ENCODE results near the gene TNFRSF14.
"Not testable (repeated sequence)": the region's sequence is repeated elsewhere in the genome, so short reads cannot be mapped to it uniquely, and the experiment has no call there.

Gene TNFRSF14

DNA sequence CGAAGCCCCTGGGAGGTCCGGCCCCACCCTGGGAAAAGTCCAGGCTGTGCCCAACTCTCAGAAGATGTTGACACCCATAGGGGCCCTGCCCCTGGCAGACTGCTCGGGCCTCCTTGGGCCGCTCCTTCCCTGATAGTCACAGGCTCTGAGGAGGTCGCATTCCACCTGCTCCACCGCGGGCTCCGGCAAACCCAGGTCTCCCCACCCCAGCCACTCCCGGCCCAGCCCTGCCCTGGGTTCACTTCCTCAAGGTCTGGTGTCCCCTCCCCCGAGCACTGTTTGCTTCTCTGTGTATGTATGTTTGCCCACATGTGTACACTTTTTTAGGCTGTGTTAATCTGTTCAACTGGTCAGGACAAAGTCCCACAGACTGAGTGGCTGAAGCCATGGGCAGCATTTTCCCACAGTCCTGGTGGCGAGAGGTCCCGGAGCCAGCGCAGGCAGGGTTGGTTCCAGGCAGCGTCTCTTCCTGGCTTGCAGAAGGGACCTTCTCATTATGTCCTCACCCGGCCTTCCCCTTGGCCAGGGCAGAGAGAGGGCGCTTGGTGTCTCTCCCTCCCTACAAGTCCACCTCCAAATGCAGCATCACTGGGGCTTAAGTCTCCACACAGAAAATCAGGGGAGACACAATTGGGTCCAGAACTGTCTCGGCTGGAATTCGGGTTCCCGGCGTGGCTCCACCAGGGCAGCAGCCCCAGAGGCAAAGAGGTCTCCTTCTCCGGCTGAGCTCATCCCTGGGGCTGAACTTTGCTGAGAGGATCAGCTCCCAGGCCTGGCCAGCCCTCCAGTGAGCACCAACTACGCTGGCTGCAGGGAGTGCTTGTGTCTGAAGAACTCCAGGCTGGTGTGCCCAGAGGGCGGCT, 19.9 kb downstream of the TNFRSF14 start:
- Histone ChIP-seq H3K27me3 (ENCODE audit: control insufficient read depth in 1 of 2, insufficient read depth in 2 of 2, low read length in 2 of 2) (peaks cover 0 to 18% of the 10 kb centered on the region in 2 donors), H3K27ac (ENCODE audit: low read depth, low read length) (no peak overlapping the region), H3K9ac (ENCODE audit: low read length) (no peak overlapping the region), H3K9me3 (ENCODE audit: low read length) (no peaks in the 10 kb centered on the region), H3K4me1 (ENCODE audit: insufficient read depth, low read length) (no peaks in the 10 kb centered on the region), H3K36me3 (ENCODE audit: insufficient read depth, low read length) (no peaks in the 10 kb centered on the region), H3K4me3 (ENCODE audit: low read depth in 1 of 2, low read length in 2 of 2) (no peak overlapping the region)

DNA sequence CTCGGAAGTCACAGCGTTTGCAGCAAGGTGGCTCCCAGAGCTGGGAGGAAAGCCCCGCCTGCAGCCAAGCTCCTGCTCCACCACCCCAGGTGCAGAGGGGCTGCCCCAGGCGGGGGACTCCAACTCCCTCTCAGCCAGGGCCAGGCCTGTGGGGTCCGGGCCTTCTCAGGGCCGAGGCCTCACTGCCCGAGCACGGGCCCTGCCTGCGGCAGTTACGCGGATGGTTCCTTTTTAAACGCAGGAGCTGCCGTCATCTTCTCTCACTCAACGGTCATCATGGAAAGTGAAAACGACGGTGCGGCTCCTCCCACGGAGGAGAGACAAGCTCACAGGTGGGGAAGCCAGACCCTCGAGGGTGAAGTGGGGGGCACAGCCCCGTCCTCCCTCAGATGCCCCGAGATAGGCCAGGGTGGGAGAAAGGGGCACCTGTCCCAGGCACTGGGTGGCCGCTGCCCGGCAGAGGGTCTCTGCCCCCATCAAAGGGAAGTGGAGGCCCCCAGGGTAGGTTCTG, 21.4 kb downstream of the TNFRSF14 start:
- peaks cover 0 to 17% of the 10 kb centered on the region in 2 donors for H3K27me3 ChIP-seq (ENCODE audit: control insufficient read depth in 1 of 2, insufficient read depth in 2 of 2, low read length in 2 of 2)
- not testable (repeated sequence) for H3K4me3 ChIP-seq (ENCODE audit: low read depth in 1 of 2, low read length in 2 of 2); H3K9me3 ChIP-seq (ENCODE audit: low read length); H3K36me3 ChIP-seq (ENCODE audit: insufficient read depth, low read length); H3K4me1 ChIP-seq (ENCODE audit: insufficient read depth, low read length); H3K27ac ChIP-seq (ENCODE audit: low read depth, low read length); H3K9ac ChIP-seq (ENCODE audit: low read length)

DNA sequence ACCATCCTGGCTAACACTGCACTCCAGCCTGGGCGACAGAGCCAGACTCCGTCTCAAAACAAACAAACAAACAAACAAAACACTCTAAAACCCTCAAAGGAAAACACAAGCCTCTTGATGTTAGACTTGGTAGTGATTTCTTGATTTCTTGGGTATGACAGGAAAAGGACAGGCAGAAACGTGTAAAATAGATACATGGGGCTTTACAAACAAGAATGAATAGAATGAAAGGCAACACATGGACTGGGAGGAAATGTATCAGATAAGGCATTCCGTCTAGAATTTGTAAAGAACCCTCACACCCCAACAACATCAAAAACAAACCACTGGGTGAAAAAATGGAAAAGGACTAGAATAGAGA, 22.6 kb downstream of the TNFRSF14 start:
- peaks cover 0 to 17% of the 10 kb centered on the region in 2 donors for H3K27me3 ChIP-seq (ENCODE audit: control insufficient read depth in 1 of 2, insufficient read depth in 2 of 2, low read length in 2 of 2)
- H3K4me1 ChIP-seq (ENCODE audit: insufficient read depth, low read length): peaks cover 3% of the 10 kb centered on the region
- H3K27ac ChIP-seq (ENCODE audit: low read depth, low read length): no peak overlapping the region
- H3K36me3 ChIP-seq (ENCODE audit: insufficient read depth, low read length): no peaks in the 10 kb centered on the region
- H3K9ac ChIP-seq (ENCODE audit: low read length): no peak overlapping the region
- H3K9me3 ChIP-seq (ENCODE audit: low read length): no peaks in the 10 kb centered on the region
- H3K4me3 ChIP-seq (ENCODE audit: low read depth in 1 of 2, low read length in 2 of 2): no peak overlapping the region

DNA sequence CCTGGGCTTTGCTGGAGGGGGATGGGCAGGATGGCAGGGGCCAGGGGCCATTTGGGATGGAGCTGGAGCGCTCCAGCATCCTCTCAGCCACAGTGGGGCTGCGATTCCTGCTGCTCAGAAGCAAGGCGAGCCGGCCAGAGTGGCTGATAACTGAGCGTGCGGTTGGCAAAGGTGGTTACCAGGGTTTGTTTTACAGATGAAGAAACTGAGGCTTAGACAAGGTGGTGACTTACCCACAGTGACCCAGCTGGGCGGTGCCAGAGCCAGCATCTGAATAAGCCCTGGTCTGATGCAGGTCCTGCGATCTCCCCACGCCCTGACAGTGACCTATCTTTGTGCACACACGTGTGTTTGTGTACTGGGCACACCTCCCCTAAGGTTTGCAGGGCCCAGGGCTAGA, 24.5 kb downstream of the TNFRSF14 start:
- H3K36me3 ChIP-seq (ENCODE audit: insufficient read depth, low read length): no peaks in the 10 kb centered on the region
- no peak overlapping the region for H3K9ac ChIP-seq (ENCODE audit: low read length)
- peaks cover 0 to 17% of the 10 kb centered on the region in 2 donors for H3K27me3 ChIP-seq (ENCODE audit: control insufficient read depth in 1 of 2, insufficient read depth in 2 of 2, low read length in 2 of 2)
- H3K9me3 ChIP-seq (ENCODE audit: low read length): no peaks in the 10 kb centered on the region
- H3K4me1 ChIP-seq (ENCODE audit: insufficient read depth, low read length): peaks cover 19% of the 10 kb centered on the region
- H3K27ac ChIP-seq (ENCODE audit: low read depth, low read length): no peak overlapping the region
- no peak overlapping the region for H3K4me3 ChIP-seq (ENCODE audit: low read depth in 1 of 2, low read length in 2 of 2)

DNA sequence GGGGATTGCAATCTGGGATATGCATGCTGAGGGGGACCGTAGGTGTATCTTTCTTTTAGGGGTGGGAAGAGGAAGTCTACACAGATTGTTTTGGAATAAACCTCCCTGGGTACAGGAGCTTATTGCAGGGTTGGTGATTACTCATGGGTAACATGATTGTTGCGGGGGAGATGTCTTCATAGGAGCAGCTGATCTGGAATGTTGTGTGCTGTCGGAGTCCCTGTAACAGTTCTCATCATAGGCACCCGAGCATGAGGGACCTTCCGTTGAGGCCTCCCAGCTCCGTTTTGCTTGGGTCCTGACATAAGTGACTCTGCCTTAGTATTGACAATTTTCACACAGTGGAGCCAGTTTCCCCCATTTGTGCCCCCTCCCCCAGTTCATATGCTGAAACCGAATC, 26.2 kb downstream of the TNFRSF14 start:
- Histone ChIP-seq H3K4me1 (ENCODE audit: insufficient read depth, low read length) (peaks cover 22% of the 10 kb centered on the region), H3K36me3 (ENCODE audit: insufficient read depth, low read length) (no peaks in the 10 kb centered on the region), H3K27ac (ENCODE audit: low read depth, low read length) (no peak overlapping the region), H3K27me3 (ENCODE audit: control insufficient read depth in 1 of 2, insufficient read depth in 2 of 2, low read length in 2 of 2) (peaks cover 0 to 17% of the 10 kb centered on the region in 2 donors), H3K9ac (ENCODE audit: low read length) (no peak overlapping the region), H3K4me3 (ENCODE audit: low read depth in 1 of 2, low read length in 2 of 2) (no peak overlapping the region), H3K9me3 (ENCODE audit: low read length) (no peaks in the 10 kb centered on the region)

DNA sequence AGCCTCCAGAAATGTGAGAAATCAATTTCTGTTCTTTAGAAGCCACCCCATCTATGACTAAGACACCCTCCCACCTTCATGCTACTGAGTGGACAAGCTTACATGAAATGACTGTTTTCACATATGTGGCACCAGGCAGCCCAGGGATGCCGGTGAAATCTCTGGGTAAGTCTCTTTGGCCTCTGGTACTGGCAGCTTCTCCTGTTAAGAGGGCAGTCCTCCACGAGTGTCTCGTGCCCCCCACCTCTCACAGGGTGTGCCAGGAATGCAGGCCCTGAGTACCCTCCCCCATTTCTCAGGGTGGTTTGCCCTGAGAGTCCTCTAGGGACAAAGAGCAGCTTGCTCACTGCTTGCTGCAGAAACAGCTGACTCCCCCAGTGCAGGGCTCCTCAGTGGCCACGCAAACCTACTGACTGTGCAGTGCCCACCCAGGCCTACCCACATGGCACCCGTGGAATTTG, 27.2 kb downstream of the TNFRSF14 start:
- Histone ChIP-seq H3K4me3 (ENCODE audit: low read depth in 1 of 2, low read length in 2 of 2) (no peak overlapping the region), H3K27ac (ENCODE audit: low read depth, low read length) (no peak overlapping the region), H3K36me3 (ENCODE audit: insufficient read depth, low read length) (no peaks in the 10 kb centered on the region), H3K27me3 (ENCODE audit: control insufficient read depth in 1 of 2, insufficient read depth in 2 of 2, low read length in 2 of 2) (peaks cover 0 to 10% of the 10 kb centered on the region in 2 donors), H3K9me3 (ENCODE audit: low read length) (no peaks in the 10 kb centered on the region), H3K9ac (ENCODE audit: low read length) (no peak overlapping the region), H3K4me1 (ENCODE audit: insufficient read depth, low read length) (peaks cover 27% of the 10 kb centered on the region)

DNA sequence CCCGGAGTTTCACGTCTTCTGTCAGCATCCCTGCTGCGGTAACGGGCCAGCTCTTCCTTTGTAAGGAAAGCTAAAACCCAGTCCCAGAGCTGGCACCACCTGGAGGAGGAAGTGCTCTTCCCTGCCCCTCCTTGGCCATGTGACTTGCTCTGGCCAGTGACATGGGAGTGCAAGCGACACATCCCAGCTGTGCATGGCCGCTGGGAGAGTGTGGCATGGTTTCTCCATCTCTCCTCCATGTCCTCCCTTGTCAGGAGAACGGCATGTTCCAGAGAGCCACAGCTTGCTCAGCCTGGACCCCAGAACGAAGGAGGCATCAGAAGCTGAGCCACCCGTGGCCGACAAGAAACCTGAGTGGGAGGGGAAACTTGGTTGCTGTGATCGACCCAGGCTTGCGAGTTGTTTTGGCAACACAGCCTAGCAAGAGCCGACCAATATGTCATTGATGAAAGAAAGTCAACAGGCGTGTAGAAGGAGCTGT, 27.7 kb downstream of the TNFRSF14 start:
- Histone ChIP-seq H3K27me3 (ENCODE audit: control insufficient read depth in 1 of 2, insufficient read depth in 2 of 2, low read length in 2 of 2) (peaks cover 0 to 10% of the 10 kb centered on the region in 2 donors), H3K4me1 (ENCODE audit: insufficient read depth, low read length) (peaks cover 27% of the 10 kb centered on the region), H3K36me3 (ENCODE audit: insufficient read depth, low read length) (no peaks in the 10 kb centered on the region), H3K9me3 (ENCODE audit: low read length) (no peaks in the 10 kb centered on the region), H3K4me3 (ENCODE audit: low read depth in 1 of 2, low read length in 2 of 2) (no peak overlapping the region), H3K9ac (ENCODE audit: low read length) (no peak overlapping the region), H3K27ac (ENCODE audit: low read depth, low read length) (no peak overlapping the region)

DNA sequence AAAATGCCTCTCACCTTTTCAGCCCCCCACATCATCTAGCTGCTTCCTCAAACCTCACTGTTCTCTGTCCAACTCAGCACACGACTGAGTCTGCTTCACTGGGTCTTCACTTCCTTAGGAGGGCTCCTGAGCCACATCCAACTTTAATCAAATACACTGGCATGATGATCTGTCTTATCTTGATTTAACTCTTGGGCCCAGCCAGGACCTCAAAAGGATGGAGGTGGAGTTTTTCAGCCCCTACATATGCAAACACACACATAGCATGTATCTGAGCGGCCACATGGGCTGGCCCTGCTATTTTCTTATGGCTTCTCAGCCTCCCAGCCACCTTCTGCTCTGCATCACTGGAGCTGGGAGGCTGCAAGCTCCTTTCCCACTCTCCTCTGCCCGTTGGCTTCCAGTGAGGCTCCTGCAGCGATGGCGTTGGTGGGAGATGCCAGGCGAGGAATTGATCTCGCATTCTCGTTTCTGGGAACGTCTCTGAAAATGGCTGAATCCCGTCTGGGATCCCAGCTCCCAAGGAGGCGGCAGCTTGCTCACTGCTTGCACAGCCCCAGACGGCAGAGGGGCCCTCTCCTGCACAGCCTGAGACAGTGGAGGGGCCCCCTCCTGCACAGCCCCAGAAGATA, 28.6 kb downstream of the TNFRSF14 start:
- Histone ChIP-seq H3K9ac (ENCODE audit: low read length) (peak overlapping the region; percentile 80), H3K27ac (ENCODE audit: low read depth, low read length) (peak overlapping the region; percentile 84), H3K9me3 (ENCODE audit: low read length) (no peaks in the 10 kb centered on the region), H3K36me3 (ENCODE audit: insufficient read depth, low read length) (no peaks in the 10 kb centered on the region), H3K4me1 (ENCODE audit: insufficient read depth, low read length) (peaks cover 27% of the 10 kb centered on the region), H3K27me3 (ENCODE audit: control insufficient read depth in 1 of 2, insufficient read depth in 2 of 2, low read length in 2 of 2) (peaks cover 0 to 5% of the 10 kb centered on the region in 2 donors), H3K4me3 (ENCODE audit: low read depth in 1 of 2, low read length in 2 of 2) (peak overlapping the region; percentile 68 to 80)

DNA sequence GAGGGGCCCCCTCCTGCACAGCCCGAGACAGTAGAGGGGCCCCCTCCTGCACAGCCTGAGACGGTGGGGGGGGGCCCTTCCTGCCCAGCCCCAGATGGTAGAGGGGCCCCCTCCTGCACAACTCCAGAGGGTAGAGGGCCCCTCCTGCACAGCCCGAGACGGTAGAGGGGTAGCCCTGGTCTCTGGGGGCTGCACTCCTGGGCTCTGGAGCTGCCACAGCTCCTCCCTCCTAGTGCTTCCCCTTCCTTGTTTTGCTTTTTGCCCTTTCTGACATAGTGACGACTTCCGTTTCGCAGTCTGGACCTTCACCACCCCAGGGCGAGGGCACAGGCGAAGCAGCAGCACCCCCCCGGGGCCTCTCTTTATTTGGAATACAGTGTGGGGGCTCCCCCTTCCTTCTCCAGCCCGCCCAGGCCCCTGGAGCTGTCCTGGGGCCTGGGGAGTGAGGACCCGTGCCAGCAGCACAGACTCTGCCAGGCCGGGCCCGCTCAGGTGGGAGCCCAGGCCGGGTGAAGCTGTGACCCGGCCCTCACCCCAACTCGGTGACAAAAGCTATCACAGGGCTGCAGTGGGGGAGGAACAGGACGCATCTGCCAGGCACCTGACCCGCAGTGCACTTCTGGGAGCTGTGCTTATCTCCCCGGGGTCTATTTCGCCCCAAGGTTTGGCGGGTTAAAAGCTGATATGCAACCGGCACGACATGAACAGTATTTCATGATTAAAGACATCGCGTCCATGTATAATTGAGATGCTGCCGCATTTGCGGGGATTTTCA, 29.3 kb downstream of the TNFRSF14 start:
- Histone ChIP-seq H3K9me3 (ENCODE audit: low read length) (no peaks in the 10 kb centered on the region), H3K9ac (ENCODE audit: low read length) (peak overlapping the region; percentile 80), H3K4me1 (ENCODE audit: insufficient read depth, low read length) (peaks cover 27% of the 10 kb centered on the region), H3K4me3 (ENCODE audit: low read depth in 1 of 2, low read length in 2 of 2) (peak overlapping the region; percentile 68 to 80), H3K27ac (ENCODE audit: low read depth, low read length) (peak overlapping the region; percentile 84), H3K27me3 (ENCODE audit: control insufficient read depth in 1 of 2, insufficient read depth in 2 of 2, low read length in 2 of 2) (peaks cover 0 to 4% of the 10 kb centered on the region in 2 donors), H3K36me3 (ENCODE audit: insufficient read depth, low read length) (no peaks in the 10 kb centered on the region)

DNA sequence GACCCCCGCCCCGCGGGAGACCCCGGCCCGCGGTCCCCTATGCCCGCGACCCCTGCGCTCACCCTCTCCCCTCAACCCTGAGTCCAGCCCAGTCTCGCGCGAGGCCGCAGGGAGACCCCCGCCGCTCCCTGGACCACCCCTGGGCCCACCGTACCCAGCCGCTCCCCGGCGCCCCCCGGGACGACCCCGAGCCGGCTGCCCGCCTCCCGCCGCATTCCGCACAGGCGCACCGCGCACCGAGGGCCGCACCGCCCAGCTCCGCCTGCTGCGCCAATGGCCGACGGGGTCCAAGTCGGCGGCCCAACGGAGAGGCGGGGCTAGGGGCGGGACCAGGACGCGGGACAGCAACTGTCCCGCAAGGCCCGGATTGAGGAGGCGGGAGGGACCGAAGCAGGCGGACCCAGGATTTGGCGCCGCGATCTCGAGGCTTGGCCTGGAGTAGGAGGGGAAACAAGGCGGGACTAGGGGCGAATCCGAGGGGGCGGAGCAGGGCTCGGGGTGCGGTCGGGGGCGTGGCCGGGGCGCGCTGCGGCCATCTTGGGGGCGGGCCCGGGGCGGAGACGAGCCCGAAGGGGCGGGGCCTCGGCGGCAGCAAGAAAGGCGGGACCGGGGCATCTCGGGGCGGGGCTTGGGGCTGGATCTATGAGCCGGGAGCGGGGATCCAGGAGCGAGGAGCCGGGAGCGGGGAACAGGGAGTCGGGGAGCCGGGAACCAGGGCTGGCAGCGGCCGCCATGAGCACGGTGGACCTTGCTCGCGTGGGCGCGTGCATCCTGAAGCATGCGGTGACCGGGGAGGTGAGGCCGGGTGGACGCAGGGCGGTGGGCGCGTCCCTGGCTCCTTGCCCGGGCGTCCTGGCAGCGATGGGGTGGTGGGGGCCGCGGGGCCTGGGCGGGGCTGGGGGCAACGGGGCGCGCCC, 30.2 kb downstream of the TNFRSF14 start, which contains the start of gene PRXL2B:
TSS of gene PRXL2B (plus strand) at position 624 of the 917 bp plus-strand sequence. CDS start at position 733, 109 bp downstream.
- H3K36me3 ChIP-seq (ENCODE audit: insufficient read depth, low read length): no peaks in the 10 kb centered on the region
- peak within 1 kb of the TSS; percentile 80 for H3K9ac ChIP-seq (ENCODE audit: low read length)
- peak within 1 kb of the TSS; percentile 84 for H3K27ac ChIP-seq (ENCODE audit: low read depth, low read length)
- H3K27me3 ChIP-seq (ENCODE audit: control insufficient read depth in 1 of 2, insufficient read depth in 2 of 2, low read length in 2 of 2): peaks cover 0 to 4% of the 10 kb centered on the region in 2 donors
- no peaks in the 10 kb centered on the region for H3K9me3 ChIP-seq (ENCODE audit: low read length)
- H3K4me3 ChIP-seq (ENCODE audit: low read depth in 1 of 2, low read length in 2 of 2): peak within 1 kb of the TSS; percentile 73 to 80
- H3K4me1 ChIP-seq (ENCODE audit: insufficient read depth, low read length): peaks cover 27% of the 10 kb centered on the region

Data from muscle layer of colon (tissue), 2 donors.